HL-60 (cell line): ENCODE results near the gene PDCD4.
A peak's percentile ranks its signal among the peaks of the same experiment; 100 is the strongest.

ENCODE experiments used
- DNase-seq, 2 experiments: peaks; one replicate each; pipeline ENCODE4 v3.0.0-alpha.2; 2010 to 2020; ENCODE audit warnings: low read depth in 1 of 2, low spot score in 1 of 2
- H3K27ac ChIP-seq: fragments of 250-450 bp; sonication (Bioruptor Pico); replicated peaks from 2 replicates; pipeline ENCODE4 v1.5.1; 2020; ENCODE audit warnings: mild to moderate bottlenecking, moderate library complexity
- H3K27me3 ChIP-seq: fragments of 250-450 bp; sonication (Bioruptor Pico); 2 replicates; pipeline ENCODE4 v1.5.1; 2021; ENCODE audit warnings: mild to moderate bottlenecking, moderate library complexity; ENCODE audit not compliant: insufficient read depth, poor library complexity, severe bottlenecking
- H3K4me3 ChIP-seq: replicated peaks from 2 replicates; pipeline ENCODE4 v1.5.1; 2011; ENCODE audit warnings: mild to moderate bottlenecking, control low read depth, low read length; ENCODE audit not compliant: insufficient read depth
- GABPA ChIP-seq: IDR thresholded peaks from 2 replicates; pipeline ENCODE4 v1.6.1; 2012; ENCODE audit warnings: low read depth
- POLR2AphosphoS5 ChIP-seq: IDR thresholded peaks from 2 replicates; pipeline ENCODE4 v1.6.1; 2012; ENCODE audit warnings: low read depth
- SPI1 ChIP-seq: IDR thresholded peaks from 2 replicates; pipeline ENCODE4 v1.6.1; 2012; ENCODE audit warnings: low read depth, mild to moderate bottlenecking, borderline replicate concordance
- long read RNA-seq: library from polyadenylated mRNA; unstranded; transcript quantifications from one replicate; pipeline ENCODE4 v2.0.0, GENCODE V29; 2020
- TF ChIP-seq, protein P1 (sequence below): IDR thresholded peaks from one replicate; pipeline ENCODE4 v1.5.1; 2011; ENCODE audit warnings: low read length, control low read depth, inconsistent platforms; ENCODE audit not compliant: insufficient read depth
- TF ChIP-seq, protein P2 (sequence below): IDR thresholded peaks from 2 replicates; pipeline ENCODE4 v1.6.1; 2012; ENCODE audit warnings: low read depth; ENCODE audit not compliant: insufficient replicate concordance

The PDCD4 gene
- long read RNA-seq, transcript PDCD4-201 (12 exons, 3,602 nt), result major isoform, 358 of 552 reads
- long read RNA-seq, transcript PDCD4-202 (13 exons, 3,697 nt), result minor isoform, 16 of 552 reads
- long read RNA-seq, partial matches to known transcripts, result 15 of 552 reads
- long read RNA-seq, other reads (novel, unspliced or antisense), result 163 of 552 reads

DNA sequence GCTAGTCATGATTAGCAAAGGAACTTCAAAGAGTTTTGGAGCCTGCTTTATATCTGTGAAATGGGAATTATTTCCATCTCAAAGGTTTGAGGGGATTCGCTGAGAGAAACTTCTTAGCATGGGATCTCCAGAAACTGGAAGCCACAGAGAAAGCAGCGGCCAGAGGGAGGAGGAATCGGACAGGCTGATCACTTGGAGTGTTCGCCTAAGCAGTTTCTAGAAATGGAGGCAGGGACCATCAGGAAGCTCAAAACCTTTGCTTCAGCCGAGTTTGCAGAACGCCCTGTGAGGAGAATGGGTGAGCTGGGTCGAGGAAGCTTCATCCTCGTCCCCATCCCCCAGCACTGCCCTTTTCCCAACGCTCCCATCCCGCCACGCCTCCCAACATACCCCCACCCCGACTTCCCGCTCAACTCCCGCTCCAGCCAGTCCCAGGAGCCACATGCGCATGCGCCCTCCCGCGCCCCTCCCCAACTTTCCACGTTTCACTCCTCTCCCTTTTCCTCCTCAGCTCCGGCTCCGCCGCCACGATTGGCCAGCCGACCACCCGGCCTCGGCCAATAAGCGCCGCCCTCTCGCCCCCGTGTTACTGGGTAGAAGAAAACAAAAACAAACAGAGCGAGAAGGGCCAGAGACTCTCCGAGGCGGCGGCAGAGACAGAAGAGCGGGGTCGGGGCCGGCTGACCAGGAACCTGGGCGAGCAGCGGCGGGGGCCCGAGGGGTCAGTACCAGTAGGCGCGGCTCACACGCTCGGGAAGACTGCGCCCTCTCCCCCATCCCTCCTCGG is at the start of gene PDCD4:
PDCD4 (plus strand) TSS at position 631 of the 787 bp plus-strand sequence. CDS start 4,100 bp downstream, outside the sequence.
- H3K27me3 ChIP-seq, result no peaks in the 10 kb centered on the region
- DNase-seq, result peak; percentile 93 to 99
- peak within 1 kb of the TSS; percentile 97 for H3K27ac ChIP-seq
- peak within 1 kb of the TSS; percentile 80 for H3K4me3 ChIP-seq
- TF ChIP-seq, protein P1, sequence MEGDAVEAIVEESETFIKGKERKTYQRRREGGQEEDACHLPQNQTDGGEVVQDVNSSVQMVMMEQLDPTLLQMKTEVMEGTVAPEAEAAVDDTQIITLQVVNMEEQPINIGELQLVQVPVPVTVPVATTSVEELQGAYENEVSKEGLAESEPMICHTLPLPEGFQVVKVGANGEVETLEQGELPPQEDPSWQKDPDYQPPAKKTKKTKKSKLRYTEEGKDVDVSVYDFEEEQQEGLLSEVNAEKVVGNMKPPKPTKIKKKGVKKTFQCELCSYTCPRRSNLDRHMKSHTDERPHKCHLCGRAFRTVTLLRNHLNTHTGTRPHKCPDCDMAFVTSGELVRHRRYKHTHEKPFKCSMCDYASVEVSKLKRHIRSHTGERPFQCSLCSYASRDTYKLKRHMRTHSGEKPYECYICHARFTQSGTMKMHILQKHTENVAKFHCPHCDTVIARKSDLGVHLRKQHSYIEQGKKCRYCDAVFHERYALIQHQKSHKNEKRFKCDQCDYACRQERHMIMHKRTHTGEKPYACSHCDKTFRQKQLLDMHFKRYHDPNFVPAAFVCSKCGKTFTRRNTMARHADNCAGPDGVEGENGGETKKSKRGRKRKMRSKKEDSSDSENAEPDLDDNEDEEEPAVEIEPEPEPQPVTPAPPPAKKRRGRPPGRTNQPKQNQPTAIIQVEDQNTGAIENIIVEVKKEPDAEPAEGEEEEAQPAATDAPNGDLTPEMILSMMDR, result no peak
- TF ChIP-seq GABPA (no peak), SPI1 (no peak), POLR2AphosphoS5 (peak; percentile 72; the same call in 1 of the 2 replicates)
- TF ChIP-seq, protein P2, sequence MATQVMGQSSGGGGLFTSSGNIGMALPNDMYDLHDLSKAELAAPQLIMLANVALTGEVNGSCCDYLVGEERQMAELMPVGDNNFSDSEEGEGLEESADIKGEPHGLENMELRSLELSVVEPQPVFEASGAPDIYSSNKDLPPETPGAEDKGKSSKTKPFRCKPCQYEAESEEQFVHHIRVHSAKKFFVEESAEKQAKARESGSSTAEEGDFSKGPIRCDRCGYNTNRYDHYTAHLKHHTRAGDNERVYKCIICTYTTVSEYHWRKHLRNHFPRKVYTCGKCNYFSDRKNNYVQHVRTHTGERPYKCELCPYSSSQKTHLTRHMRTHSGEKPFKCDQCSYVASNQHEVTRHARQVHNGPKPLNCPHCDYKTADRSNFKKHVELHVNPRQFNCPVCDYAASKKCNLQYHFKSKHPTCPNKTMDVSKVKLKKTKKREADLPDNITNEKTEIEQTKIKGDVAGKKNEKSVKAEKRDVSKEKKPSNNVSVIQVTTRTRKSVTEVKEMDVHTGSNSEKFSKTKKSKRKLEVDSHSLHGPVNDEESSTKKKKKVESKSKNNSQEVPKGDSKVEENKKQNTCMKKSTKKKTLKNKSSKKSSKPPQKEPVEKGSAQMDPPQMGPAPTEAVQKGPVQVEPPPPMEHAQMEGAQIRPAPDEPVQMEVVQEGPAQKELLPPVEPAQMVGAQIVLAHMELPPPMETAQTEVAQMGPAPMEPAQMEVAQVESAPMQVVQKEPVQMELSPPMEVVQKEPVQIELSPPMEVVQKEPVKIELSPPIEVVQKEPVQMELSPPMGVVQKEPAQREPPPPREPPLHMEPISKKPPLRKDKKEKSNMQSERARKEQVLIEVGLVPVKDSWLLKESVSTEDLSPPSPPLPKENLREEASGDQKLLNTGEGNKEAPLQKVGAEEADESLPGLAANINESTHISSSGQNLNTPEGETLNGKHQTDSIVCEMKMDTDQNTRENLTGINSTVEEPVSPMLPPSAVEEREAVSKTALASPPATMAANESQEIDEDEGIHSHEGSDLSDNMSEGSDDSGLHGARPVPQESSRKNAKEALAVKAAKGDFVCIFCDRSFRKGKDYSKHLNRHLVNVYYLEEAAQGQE, result peak; percentile 46

DNA sequence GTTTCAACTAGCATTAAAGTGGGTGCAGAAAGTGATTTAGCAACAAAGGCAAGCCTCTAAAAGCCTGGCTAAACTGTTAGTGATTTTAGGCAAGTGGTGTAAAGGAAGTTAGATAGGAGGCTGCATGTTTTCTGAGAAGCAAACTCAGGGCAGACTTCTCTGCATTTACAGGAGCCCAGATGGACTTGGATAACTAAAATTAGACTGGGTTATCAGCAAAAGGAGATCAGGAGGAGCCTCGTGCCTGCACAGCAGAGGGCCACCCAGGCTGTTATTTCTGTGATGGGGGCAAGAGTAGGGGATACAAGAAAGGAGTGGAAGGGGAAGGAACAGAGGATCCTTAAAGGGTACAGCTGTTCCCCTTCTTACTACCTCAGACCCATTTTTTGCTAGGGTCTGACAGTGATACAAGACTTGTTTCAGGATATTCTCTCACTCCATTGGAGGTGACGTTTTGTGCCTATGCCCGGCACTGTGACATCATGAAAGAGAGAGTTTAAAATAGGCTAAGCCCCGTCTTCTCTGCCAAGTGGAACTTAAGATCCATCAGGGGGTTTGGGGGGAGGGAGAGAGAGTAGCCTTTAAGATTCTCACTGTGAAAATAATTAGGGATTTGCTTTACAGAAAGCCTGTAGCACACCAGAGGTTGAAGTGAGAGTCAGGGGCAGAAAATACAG is 49.6 kb upstream of the PDCD4 start:
- Histone ChIP-seq H3K27me3 (no peaks in the 10 kb centered on the region), H3K27ac (no peak overlapping the region), H3K4me3 (no peak overlapping the region)
- TF ChIP-seq, protein P2, result no peak
- TF ChIP-seq, protein P1, result no peak
- TF ChIP-seq GABPA (no peak), POLR2AphosphoS5 (no peak), SPI1 (no peak)
- DNase-seq, result no peak

DNA sequence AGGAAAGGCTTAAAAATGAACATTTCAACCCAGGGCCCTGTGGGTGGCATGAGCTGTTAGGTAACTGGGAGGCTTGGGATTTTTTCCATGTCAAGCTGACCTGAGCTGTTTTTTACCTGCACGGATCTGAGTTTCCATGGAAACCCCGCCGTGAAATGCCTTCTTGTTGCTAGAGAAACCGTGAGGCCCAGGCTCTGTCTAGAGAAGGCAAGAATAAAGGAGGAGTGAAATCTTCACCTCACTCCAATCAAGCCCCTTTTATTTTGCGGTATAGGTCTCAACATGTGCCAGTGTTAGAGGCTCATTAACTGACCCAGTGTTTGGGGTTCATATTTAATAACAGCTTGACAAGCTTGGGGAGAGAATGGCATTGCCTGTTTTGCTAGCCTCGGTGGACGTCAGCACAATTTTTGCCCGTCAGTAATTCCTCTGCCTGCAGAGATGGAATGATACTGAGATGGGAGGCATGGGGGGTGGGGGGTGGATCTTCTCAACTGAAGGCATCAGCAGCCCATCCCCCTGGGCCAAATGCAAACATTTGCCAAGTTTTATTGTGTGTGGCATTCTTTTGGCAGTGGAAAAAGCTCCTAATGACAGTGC is 48.9 kb upstream of the PDCD4 start:
- TF ChIP-seq, protein P2, result no peak
- TF ChIP-seq POLR2AphosphoS5, result no peak
- TF ChIP-seq, protein P1, result no peak
- no peak for TF ChIP-seq GABPA
- TF ChIP-seq SPI1, result no peak
- H3K27ac ChIP-seq, result no peak overlapping the region
- H3K4me3 ChIP-seq, result no peak overlapping the region
- no peaks in the 10 kb centered on the region for H3K27me3 ChIP-seq
- no peak for DNase-seq
